Measurements from ENCODE around the gene ASB18. TPM values are rescaled to one million over a fixed set of nuclear protein-coding genes. Genes with fewer than 3 reads are reported as not detected.

Gene ASB18
- polyA plus RNA-seq, 2 donors: not detected

- 84 to 87% methylated on average over 16 of the region's 16 CpGs for WGBS, 2 donors
- no peak overlapping the region for H3K27ac ChIP-seq (ENCODE audit: low read depth in 2 of 2, low read length in 1 of 2)
- no peak overlapping the region for H3K4me3 ChIP-seq (ENCODE audit: low read depth in 1 of 2, low read length in 2 of 2)
- peaks cover 0 to 10% of the 10 kb centered on the region in 2 donors for H3K27me3 ChIP-seq (ENCODE audit: control insufficient read depth in 1 of 2, insufficient read depth in 2 of 2, low read length in 2 of 2)
- H3K9me3 ChIP-seq (ENCODE audit: control insufficient read depth in 2 of 2, insufficient read depth in 1 of 2, low read depth in 1 of 2, low read length in 1 of 2): no peaks in the 10 kb centered on the region
- no peaks in the 10 kb centered on the region for H3K36me3 ChIP-seq (ENCODE audit: control insufficient read depth in 2 of 2, insufficient read depth in 2 of 2, low read length in 1 of 2)
- peaks cover 0 to 2% of the 10 kb centered on the region in 2 donors for H3K4me1 ChIP-seq (ENCODE audit: control insufficient read depth in 2 of 2, insufficient read depth in 2 of 2, low read length in 1 of 2)
Observed at GRCh38 chr2:236156095-236156859, 107.9 kb downstream of the ASB18 start.

DNA sequence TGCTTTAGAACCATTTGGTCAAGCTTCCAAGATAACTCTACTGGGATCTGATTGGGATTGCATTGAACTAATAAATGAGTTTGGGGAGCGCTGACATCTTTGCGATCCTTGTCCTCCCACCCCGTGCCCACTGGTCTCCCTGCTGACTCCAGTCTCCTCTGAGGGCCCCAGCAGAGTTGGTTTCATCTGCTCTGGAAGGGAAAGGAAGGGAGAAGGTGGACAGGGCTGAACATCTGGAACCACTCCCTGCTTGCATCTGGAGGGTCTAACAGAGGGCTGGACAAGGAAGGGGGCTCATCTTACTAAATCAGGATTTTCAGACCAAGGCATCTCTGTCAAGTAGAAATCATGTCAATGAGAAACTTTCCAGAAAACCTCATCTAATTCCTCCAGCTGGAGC, 108.8 kb downstream of the ASB18 start:
- H3K4me3 ChIP-seq (ENCODE audit: low read depth in 1 of 2, low read length in 2 of 2): no peak overlapping the region
- H3K9me3 ChIP-seq (ENCODE audit: control insufficient read depth in 2 of 2, insufficient read depth in 1 of 2, low read depth in 1 of 2, low read length in 1 of 2): peaks cover 0 to 3% of the 10 kb centered on the region in 2 donors
- peaks cover 0 to 2% of the 10 kb centered on the region in 2 donors for H3K4me1 ChIP-seq (ENCODE audit: control insufficient read depth in 2 of 2, insufficient read depth in 2 of 2, low read length in 1 of 2)
- no peaks in the 10 kb centered on the region for H3K36me3 ChIP-seq (ENCODE audit: control insufficient read depth in 2 of 2, insufficient read depth in 2 of 2, low read length in 1 of 2)
- H3K27me3 ChIP-seq (ENCODE audit: control insufficient read depth in 1 of 2, insufficient read depth in 2 of 2, low read length in 2 of 2): peaks cover 0 to 6% of the 10 kb centered on the region in 2 donors
- WGBS, 2 donors: 84 to 86% methylated on average over 3 of the region's 3 CpGs
- no peak overlapping the region for H3K27ac ChIP-seq (ENCODE audit: low read depth in 2 of 2, low read length in 1 of 2)

DNA sequence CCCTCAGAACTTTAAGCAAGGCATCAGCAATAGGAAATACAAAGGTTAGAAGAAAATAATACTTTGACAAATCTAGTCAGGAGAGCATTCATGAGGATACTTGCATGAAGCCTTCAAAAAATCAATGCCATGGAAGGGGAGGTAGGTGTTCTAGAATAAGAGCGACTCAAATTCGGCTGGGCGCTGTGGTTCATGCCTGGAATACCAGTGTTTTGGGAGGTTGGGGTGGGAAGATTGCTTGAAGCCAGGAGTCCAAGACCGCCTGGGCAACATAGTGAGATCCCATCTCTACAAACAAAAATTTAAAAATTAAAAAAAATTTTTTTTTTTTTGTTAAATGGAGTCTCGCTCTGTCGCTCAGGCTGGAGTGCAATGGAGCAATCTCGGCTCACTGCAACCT, 117.8 kb downstream of the ASB18 start:
- no peak overlapping the region for H3K27ac ChIP-seq (ENCODE audit: low read depth in 2 of 2, low read length in 1 of 2)
- H3K27me3 ChIP-seq (ENCODE audit: control insufficient read depth in 1 of 2, insufficient read depth in 2 of 2, low read length in 2 of 2): no peaks in the 10 kb centered on the region
- no peaks in the 10 kb centered on the region for H3K36me3 ChIP-seq (ENCODE audit: control insufficient read depth in 2 of 2, insufficient read depth in 2 of 2, low read length in 1 of 2)
- no peak overlapping the region for H3K4me3 ChIP-seq (ENCODE audit: low read depth in 1 of 2, low read length in 2 of 2)
- peaks cover 0 to 4% of the 10 kb centered on the region in 2 donors for H3K9me3 ChIP-seq (ENCODE audit: control insufficient read depth in 2 of 2, insufficient read depth in 1 of 2, low read depth in 1 of 2, low read length in 1 of 2)
- WGBS, 2 donors: 94 to 98% methylated on average over 7 of the region's 7 CpGs
- peaks cover 0 to 6% of the 10 kb centered on the region in 2 donors for H3K4me1 ChIP-seq (ENCODE audit: control insufficient read depth in 2 of 2, insufficient read depth in 2 of 2, low read length in 1 of 2)

- peaks cover 0 to 2% of the 10 kb centered on the region in 2 donors for H3K9me3 ChIP-seq (ENCODE audit: control insufficient read depth in 2 of 2, insufficient read depth in 1 of 2, low read depth in 1 of 2, low read length in 1 of 2)
- 89 to 92% methylated on average over 10 of the region's 10 CpGs for WGBS, 2 donors
Observed at GRCh38 chr2:236143811-236144210, 120.4 kb downstream of the ASB18 start.

More at GRCh38 chr2:236143811-236144210, 120.4 kb downstream of the ASB18 start:
- Histone ChIP-seq H3K36me3 (ENCODE audit: control insufficient read depth in 2 of 2, insufficient read depth in 2 of 2, low read length in 1 of 2) (no peaks in the 10 kb centered on the region), H3K27ac (ENCODE audit: low read depth in 2 of 2, low read length in 1 of 2) (no peak overlapping the region), H3K27me3 (ENCODE audit: control insufficient read depth in 1 of 2, insufficient read depth in 2 of 2, low read length in 2 of 2) (no peaks in the 10 kb centered on the region), H3K4me3 (ENCODE audit: low read depth in 1 of 2, low read length in 2 of 2) (no peak overlapping the region), H3K4me1 (ENCODE audit: control insufficient read depth in 2 of 2, insufficient read depth in 2 of 2, low read length in 1 of 2) (peaks cover 0 to 6% of the 10 kb centered on the region in 2 donors)

Other genes starting within 250 kb of the ASB18 start
- not detected for gene GBX2, start 96.0 kb downstream of the ASB18 start, polyA plus RNA-seq

All from esophagus (tissue), 2 donors.